K562 (cell line): Measurements from ENCODE around the gene SOX18. TPM values are rescaled to one million over a fixed set of nuclear protein-coding genes. Genes with fewer than 3 reads are reported as not detected.

Experiments used
- BACH1 ChIP-seq: fragments of 200-800 bp; sonication (Bioruptor generic); IDR thresholded peaks from 2 replicates; pipeline ENCODE4 v1.6.1; 2016; ENCODE audit warnings: missing genetic modification characterization, missing compliant biosample characterization
- CBX8 ChIP-seq: fragments of 200-600 bp; sonication (generic); IDR thresholded peaks from 2 replicates; pipeline ENCODE4 v1.6.1; 2012; ENCODE audit warnings: borderline replicate concordance, mixed run types, low read depth, mild to moderate bottlenecking, moderate library complexity, mixed read lengths, low read length, control low read depth, inconsistent platforms; ENCODE audit not compliant: poor library complexity, severe bottlenecking; ENCODE audit errors: extremely low read depth
- CEBPB ChIP-seq: fragments of 450-650 bp; IDR thresholded peaks from 2 replicates; pipeline ENCODE4 v1.6.1; 2016; ENCODE audit warnings: missing genetic modification characterization, missing compliant biosample characterization
- COPS2 ChIP-seq: fragments of 450-650 bp; conservative IDR thresholded peaks from 2 replicates; pipeline ENCODE4 v1.6.1; 2016; ENCODE audit warnings: mild to moderate bottlenecking, moderate library complexity
- DLX4 ChIP-seq: fragments of 250-450 bp; sonication (Bioruptor Pico); IDR thresholded peaks from 2 replicates; pipeline ENCODE4 v1.6.1; 2021; ENCODE audit warnings: mild to moderate bottlenecking
- E2F3 ChIP-seq: fragments of 250-450 bp; sonication (Bioruptor Pico); IDR thresholded peaks from 2 replicates; pipeline ENCODE4 v1.4.0; 2020; ENCODE audit warnings: mild to moderate bottlenecking
- KLF10 ChIP-seq: fragments of 250-450 bp; sonication (Bioruptor Pico); IDR thresholded peaks from 2 replicates; pipeline ENCODE4 v1.6.1; 2021; ENCODE audit warnings: matching md5 sums
- KLF6 ChIP-seq: fragments of 250-450 bp; sonication (Bioruptor Pico); IDR thresholded peaks from 2 replicates; pipeline ENCODE4 v1.4.0; 2020; ENCODE audit warnings: mild to moderate bottlenecking, moderate library complexity, borderline replicate concordance
- L3MBTL2 ChIP-seq: fragments of 450-650 bp; IDR thresholded peaks from 2 replicates; pipeline ENCODE4 v1.6.1; 2016; ENCODE audit warnings: mild to moderate bottlenecking, moderate library complexity
- MCM3 ChIP-seq: fragments of 450-650 bp; IDR thresholded peaks from 2 replicates; pipeline ENCODE4 v1.6.1; 2016
- MCM5 ChIP-seq: fragments of 450-650 bp; IDR thresholded peaks from 2 replicates; pipeline ENCODE4 v1.6.1; 2016; ENCODE audit warnings: low read depth
- POLR3G ChIP-seq: IDR thresholded peaks from 2 replicates; pipeline ENCODE4 v1.6.1; 2011; ENCODE audit not compliant: insufficient read length, insufficient replicate concordance; ENCODE audit errors: extremely low read depth
- PURB ChIP-seq: sonication (generic); formaldehyde crosslinking; IDR thresholded peaks from 2 replicates; pipeline ENCODE4 v1.9.0; 2021; ENCODE audit warnings: low read depth, mild to moderate bottlenecking, missing genetic modification reagents
- SAFB ChIP-seq: fragments of 200-400 bp; formaldehyde crosslinking; IDR thresholded peaks from 2 replicates; pipeline ENCODE4 v1.6.1; 2017; ENCODE audit warnings: low read depth, low read length, borderline replicate concordance
- SAFB2 ChIP-seq: fragments of 200-400 bp; formaldehyde crosslinking; IDR thresholded peaks from 2 replicates; pipeline ENCODE4 v1.6.1; 2018; ENCODE audit warnings: borderline replicate concordance, low read length, low read depth, moderate library complexity; ENCODE audit not compliant: severe bottlenecking
- SMAD2 ChIP-seq: fragments of 150-350 bp; IDR thresholded peaks from 2 replicates; pipeline ENCODE4 v1.6.1; 2014; ENCODE audit warnings: low read depth, mild to moderate bottlenecking, low read length
- SMAD3 ChIP-seq: fragments of 450-650 bp; formaldehyde crosslinking; conservative IDR thresholded peaks from 2 replicates; pipeline ENCODE4 v1.4.0; 2020; ENCODE audit warnings: mild to moderate bottlenecking
- SMARCA5 ChIP-seq: fragments of 450-650 bp; IDR thresholded peaks from 2 replicates; pipeline ENCODE4 v1.6.1; 2016
- SOX6 ChIP-seq: fragments of 450-650 bp; IDR thresholded peaks from 2 replicates; pipeline ENCODE4 v1.6.1; 2014; ENCODE audit warnings: mild to moderate bottlenecking
- TFAP4 ChIP-seq: sonication (generic); formaldehyde crosslinking; IDR thresholded peaks from 2 replicates; pipeline ENCODE4 v1.8.0; 2022; ENCODE audit warnings: missing genetic modification reagents, mild to moderate bottlenecking, moderate library complexity, borderline replicate concordance
- TRIM28 ChIP-seq: fragments of 450-650 bp; IDR thresholded peaks from 2 replicates; pipeline ENCODE4 v1.6.1; 2017
- U2AF2 ChIP-seq: fragments of 200-400 bp; formaldehyde crosslinking; optimal IDR thresholded peaks from 2 replicates; pipeline ENCODE3; 2017; ENCODE audit warnings: low read depth, mild to moderate bottlenecking, low read length
- ZEB2 ChIP-seq: fragments of 450-650 bp; IDR thresholded peaks from 2 replicates; pipeline ENCODE4 v1.6.1; 2016
- ZFP36 ChIP-seq: fragments of 150-350 bp; IDR thresholded peaks from 2 replicates; pipeline ENCODE4 v1.6.1; 2018; ENCODE audit warnings: low read length, low read depth; ENCODE audit not compliant: partially characterized antibody
- ZFPM2 ChIP-seq: fragments of 250-450 bp; sonication (Bioruptor Pico); IDR thresholded peaks from 2 replicates; pipeline ENCODE4 v1.5.1; 2022; ENCODE audit warnings: mild to moderate bottlenecking
- ZFX ChIP-seq: sonication (generic); formaldehyde crosslinking; IDR thresholded peaks from 2 replicates; pipeline ENCODE4 v1.8.0; 2022; ENCODE audit warnings: mild to moderate bottlenecking, missing genetic modification reagents, moderate library complexity
- ZNF311 ChIP-seq: fragments of 250-450 bp; sonication (Bioruptor Pico); IDR thresholded peaks from 2 replicates; pipeline ENCODE4 v1.4.0; 2020; ENCODE audit warnings: mild to moderate bottlenecking, moderate library complexity
- ZNF583 ChIP-seq: fragments of 250-450 bp; sonication (Bioruptor Pico); IDR thresholded peaks from 2 replicates; pipeline ENCODE4 v1.4.0; 2020
- ZNF76 ChIP-seq: fragments of 250-450 bp; sonication (Bioruptor Pico); IDR thresholded peaks from 2 replicates; pipeline ENCODE4 v1.4.0; 2020; ENCODE audit warnings: mild to moderate bottlenecking, moderate library complexity, borderline replicate concordance
- ZNF780A ChIP-seq: fragments of 250-450 bp; sonication (Bioruptor Pico); IDR thresholded peaks from 2 replicates; pipeline ENCODE4 v1.5.0; 2021; ENCODE audit warnings: mild to moderate bottlenecking
- polyA plus RNA-seq, 8 experiments: library from polyadenylated mRNA; depleted of rRNA in 4 of 8; stranded (reverse) in 5 of 8; unstranded in 3 of 8; fragments of >200 nt; fragmentation: Nextera tagmentation in 2 of 8; fragmentation: Illumina TruSeq in 1 of 8; extraction: Ambion mirVana in 2 of 8; extraction: Trizol in 1 of 8; gene quantifications; 2 replicates each; pipeline versions ENCODE4 v1.2.1 to v1.2.3, GENCODE V29; 2011 to 2014; ENCODE audit warnings: inconsistent platforms in 1 of 8, missing spikeins in 1 of 8
- total RNA-seq, 7 experiments: library from RNA; depleted of rRNA in 6 of 7; stranded (reverse); fragments of >200 nt in 6 of 7; fragmentation: Illumina TruSeq in 2 of 7; extraction: Trizol in 2 of 7; gene quantifications; 2 replicates each; pipeline versions ENCODE4 v1.2.1 to v1.2.3, GENCODE V29; 2011 to 2021; ENCODE audit warnings: low replicate concordance in 1 of 7

The SOX18 gene
- total and polyA plus RNA-seq, 9 of the 15 experiments (the other 6 are each of a cell fraction or from before 2014, with no cell fraction given): 0.15 to 19.8 (median 0.33) TPM

DNA sequence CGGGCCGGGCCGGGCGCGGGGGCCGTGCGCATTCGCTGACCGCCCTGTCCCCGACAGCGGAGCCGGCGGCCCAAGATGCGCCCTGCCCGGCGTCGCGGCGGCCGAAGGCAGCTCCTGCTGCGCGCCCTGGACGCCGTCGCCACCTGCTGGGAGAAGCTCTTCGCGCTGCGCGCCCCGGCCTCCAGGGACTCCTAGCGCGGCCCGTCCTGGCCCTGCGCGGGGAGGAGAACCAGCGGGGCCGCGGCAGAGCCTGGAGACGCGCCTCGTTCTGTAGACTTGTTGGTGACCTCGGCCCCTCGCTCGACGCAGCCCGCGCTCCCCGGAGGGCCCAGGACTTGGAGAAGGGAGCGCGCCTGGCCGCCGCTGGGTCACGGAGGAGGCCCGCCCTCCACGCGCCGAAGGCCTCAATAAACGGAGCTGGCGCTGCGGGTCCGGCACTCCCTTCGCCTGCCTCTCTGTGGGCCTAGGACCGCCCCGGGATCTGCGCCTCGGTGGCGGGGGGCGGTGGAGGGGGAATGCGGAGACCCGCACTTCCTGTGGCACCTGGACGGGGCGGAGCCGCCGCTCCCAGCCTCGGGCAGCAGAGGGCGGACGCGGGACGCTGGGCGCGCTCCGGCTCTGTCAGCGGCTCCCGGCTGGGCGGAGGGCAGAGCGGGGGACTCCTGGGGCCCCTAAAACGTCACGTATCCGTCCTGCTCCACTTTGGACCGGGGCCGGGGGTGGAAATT is 10.7 kb downstream of the SOX18 start (continued):
- TF ChIP-seq ZFX: peak; percentile 98
- no peak for TF ChIP-seq ZNF311 (CRISPR knock-in tag)
- TF ChIP-seq ZNF76 (CRISPR knock-in tag): peak; percentile 22; the same call in 1 of the 2 replicates
- TF ChIP-seq CBX8: no peak
- 0 out of 2 replicates have a peak, but pooled peaks have one; percentile 28 for TF ChIP-seq SAFB
- TF ChIP-seq TRIM28: no peak
- no peak for TF ChIP-seq PURB
- TF ChIP-seq SAFB2: no peak
- no peak for TF ChIP-seq ZFPM2 (CRISPR knock-in tag)
- TF ChIP-seq KLF10 (CRISPR knock-in tag): no peak
- TF ChIP-seq MCM3: no peak
- no peak for TF ChIP-seq ZNF583 (CRISPR knock-in tag)
- 0 out of 2 replicates have a peak, but pooled peaks have one; percentile 13 for TF ChIP-seq SOX6
- no peak for TF ChIP-seq POLR3G
- TF ChIP-seq SMARCA5: 0 out of 2 replicates have a peak, but pooled peaks have one; percentile 24
- no peak for TF ChIP-seq SMAD3 (CRISPR knock-in tag)
- TF ChIP-seq ZFP36: no peak
- peak; percentile 62 for TF ChIP-seq TFAP4 (CRISPR knock-in tag)
- TF ChIP-seq DLX4 (CRISPR knock-in tag): no peak
- TF ChIP-seq SMAD2: no peak
- TF ChIP-seq L3MBTL2: peak; percentile 93
- TF ChIP-seq E2F3 (CRISPR knock-in tag): 0 out of 2 replicates have a peak, but pooled peaks have one; percentile 59
- no peak for TF ChIP-seq CEBPB
- no peak for TF ChIP-seq MCM5
- no peak for TF ChIP-seq KLF6 (CRISPR knock-in tag)
- no peak for TF ChIP-seq U2AF2
- no peak for TF ChIP-seq BACH1 (tag)
- 0 out of 2 replicates have a peak, but pooled peaks have one; percentile 18 for TF ChIP-seq ZEB2
- TF ChIP-seq ZNF780A (CRISPR knock-in tag): no peak
- TF ChIP-seq COPS2: no peak
